ENCODE results near the gene ETNPPL. TPM values are rescaled to one million over a fixed set of nuclear protein-coding genes. Genes with fewer than 3 reads are reported as not detected.
A peak's percentile ranks its signal among the peaks of the same experiment; 100 is the strongest.

The ETNPPL gene
- total RNA-seq, 3 donors from 2014 or later (not counting 1 experiment from before 2014, with no cell fraction given), result not detected

GRCh38 chr4:108787106-108787505 lies 24.3 kb upstream of the ETNPPL start:
- Mint-ChIP-seq H3K4me1 (no peaks in the 10 kb centered on the region), H3K36me3 (no peaks in the 10 kb centered on the region), H3K9me3 (no peaks in the 10 kb centered on the region), H3K27me3 (ENCODE audit: low read depth in 2 of 2) (peaks cover 0 to 3% of the 10 kb centered on the region in 2 donors), H3K4me3 (no peak overlapping the region), H3K27ac (no peak overlapping the region)
- intact Hi-C loops (cut with micrococcal nuclease), result no loop called here
- ATAC-seq (no peak), DNase-seq (no peak)
- no peak overlapping the region for H3K4me3 ChIP-seq (ENCODE audit: low read length)
- no peak overlapping the region for H3K27ac ChIP-seq (ENCODE audit: low read length)
- no peaks in the 10 kb centered on the region for H3K4me1 ChIP-seq (ENCODE audit: control insufficient read depth, insufficient read depth, low read length)
- no peaks in the 10 kb centered on the region for H3K36me3 ChIP-seq (ENCODE audit: control insufficient read depth, insufficient read depth, low read length)
- no peaks in the 10 kb centered on the region for H3K27me3 ChIP-seq (ENCODE audit: control insufficient read depth, insufficient read depth, low read length)
- no peak for TF ChIP-seq CTCF (IDR thresholded peaks at IDR 0.05)
- 92% methylated on average over 14 of the region's 14 CpGs for WGBS (ENCODE audit: insufficient coverage)
- no peaks in the 10 kb centered on the region for H3K9me3 ChIP-seq (ENCODE audit: control insufficient read depth, insufficient read depth, low read length)

GRCh38 chr4:108786351-108786750 lies 23.5 kb upstream of the ETNPPL start:
- no peak for TF ChIP-seq CTCF (IDR thresholded peaks at IDR 0.05)
- no peak overlapping the region for H3K4me3 Mint-ChIP-seq
- WGBS (ENCODE audit: insufficient coverage), result 74% methylated on average over 8 of the region's 8 CpGs

GRCh38 chr4:108783665-108784463 lies 21.0 kb upstream of the ETNPPL start:
- Mint-ChIP-seq H3K4me3 (no peak overlapping the region), H3K27me3 (ENCODE audit: low read depth in 2 of 2) (peaks cover 0 to 3% of the 10 kb centered on the region in 2 donors), H3K27ac (no peak overlapping the region), H3K9me3 (no peaks in the 10 kb centered on the region), H3K4me1 (no peaks in the 10 kb centered on the region), H3K36me3 (no peaks in the 10 kb centered on the region)
- Histone ChIP-seq H3K9me3 (ENCODE audit: control insufficient read depth, insufficient read depth, low read length) (no peaks in the 10 kb centered on the region), H3K27me3 (ENCODE audit: control insufficient read depth, insufficient read depth, low read length) (no peaks in the 10 kb centered on the region), H3K4me1 (ENCODE audit: control insufficient read depth, insufficient read depth, low read length) (no peaks in the 10 kb centered on the region), H3K4me3 (ENCODE audit: low read length) (no peak overlapping the region), H3K36me3 (ENCODE audit: control insufficient read depth, insufficient read depth, low read length) (no peaks in the 10 kb centered on the region), H3K27ac (ENCODE audit: low read length) (no peak overlapping the region)
- DNase-seq (peak in 1 of 2 donors; percentile 24), ATAC-seq (no peak)
- WGBS (ENCODE audit: insufficient coverage), result no CpG with 5 or more reads among the region's 3 CpGs
- TF ChIP-seq CTCF (IDR thresholded peaks at IDR 0.05), result no peak
- intact Hi-C loops (cut with micrococcal nuclease), result no loop called here

More at GRCh38 chr4:108786351-108786750, 23.5 kb upstream of the ETNPPL start:
- Histone ChIP-seq H3K36me3 (ENCODE audit: control insufficient read depth, insufficient read depth, low read length) (no peaks in the 10 kb centered on the region), H3K4me3 (ENCODE audit: low read length) (no peak overlapping the region), H3K9me3 (ENCODE audit: control insufficient read depth, insufficient read depth, low read length) (no peaks in the 10 kb centered on the region), H3K27me3 (ENCODE audit: control insufficient read depth, insufficient read depth, low read length) (no peaks in the 10 kb centered on the region), H3K27ac (ENCODE audit: low read length) (no peak overlapping the region), H3K4me1 (ENCODE audit: control insufficient read depth, insufficient read depth, low read length) (no peaks in the 10 kb centered on the region)
- H3K27ac Mint-ChIP-seq, result no peak overlapping the region
- H3K4me1 Mint-ChIP-seq, result no peaks in the 10 kb centered on the region
- H3K9me3 Mint-ChIP-seq, result no peaks in the 10 kb centered on the region
- ATAC-seq (no peak), DNase-seq (no peak)
- peaks cover 0 to 3% of the 10 kb centered on the region in 2 donors for H3K27me3 Mint-ChIP-seq (ENCODE audit: low read depth in 2 of 2)
- H3K36me3 Mint-ChIP-seq, result no peaks in the 10 kb centered on the region
- intact Hi-C loops (cut with micrococcal nuclease), result no loop called here

- Histone ChIP-seq H3K27ac (ENCODE audit: low read length) (no peak overlapping the region), H3K4me1 (ENCODE audit: control insufficient read depth, insufficient read depth, low read length) (no peaks in the 10 kb centered on the region), H3K36me3 (ENCODE audit: control insufficient read depth, insufficient read depth, low read length) (no peaks in the 10 kb centered on the region), H3K4me3 (ENCODE audit: low read length) (no peak overlapping the region), H3K27me3 (ENCODE audit: control insufficient read depth, insufficient read depth, low read length) (no peaks in the 10 kb centered on the region), H3K9me3 (ENCODE audit: control insufficient read depth, insufficient read depth, low read length) (no peaks in the 10 kb centered on the region)
- H3K27me3 Mint-ChIP-seq (ENCODE audit: low read depth in 2 of 2), result peaks cover 6 to 7% of the 10 kb centered on the region in 2 donors
- no peak for DNase-seq
- H3K27ac Mint-ChIP-seq, result no peak overlapping the region
- no peaks in the 10 kb centered on the region for H3K9me3 Mint-ChIP-seq
- no peak for ATAC-seq
- H3K4me1 Mint-ChIP-seq, result no peaks in the 10 kb centered on the region
- TF ChIP-seq CTCF (IDR thresholded peaks at IDR 0.05), result no peak
- H3K36me3 Mint-ChIP-seq, result no peaks in the 10 kb centered on the region
- intact Hi-C loops (cut with micrococcal nuclease), result no loop called here
- no peak overlapping the region for H3K4me3 Mint-ChIP-seq
These were observed 17.1 kb upstream of the ETNPPL start for GRCh38 chr4:108779958-108780357.
